ENCODE results near the gene GIPC1.

DNA sequence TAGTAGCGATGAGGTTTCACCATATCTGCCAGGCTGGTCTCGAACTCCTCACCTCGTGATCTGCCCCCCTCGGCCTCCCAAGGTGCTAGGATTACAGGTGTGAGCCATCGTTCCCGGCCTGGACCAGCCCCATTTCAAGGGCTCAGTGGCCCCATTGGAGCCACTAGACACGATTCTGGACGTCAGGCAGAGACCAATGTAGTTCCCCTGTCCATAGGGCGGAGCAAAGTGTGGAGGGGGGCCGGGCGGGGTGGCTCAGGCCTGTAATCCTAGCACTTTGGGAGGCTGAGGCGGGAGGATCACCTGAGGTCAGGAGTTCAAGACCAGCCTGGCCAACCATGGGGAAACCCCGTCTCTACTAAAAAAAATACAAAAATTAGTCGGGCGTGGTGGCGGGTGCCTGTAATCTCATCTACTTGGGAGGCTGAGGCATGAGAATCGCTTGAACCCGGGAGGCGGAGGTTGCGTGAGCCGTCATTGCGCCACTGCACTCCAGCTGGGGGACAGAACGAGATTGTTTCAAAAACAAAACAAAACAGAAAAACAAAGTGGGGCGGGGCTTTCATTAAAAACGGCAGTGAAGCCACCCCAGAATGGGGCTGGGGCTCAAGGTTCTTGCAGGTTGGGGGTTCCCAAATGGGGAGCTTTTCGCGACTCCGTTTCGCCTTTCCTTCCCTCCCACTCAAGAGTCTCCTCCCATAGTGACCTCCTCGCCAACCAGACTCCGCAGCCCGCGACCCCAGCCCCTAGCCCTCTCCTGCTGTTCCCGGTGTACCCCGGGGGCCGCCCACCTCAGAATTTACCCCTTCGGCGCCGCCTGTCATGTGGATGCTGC lies 32.7 kb upstream of the GIPC1 start:
- TF ChIP-seq EP300 (IDR thresholded peaks at IDR 0.05) (peak; percentile 8), POLR2A (IDR thresholded peaks at IDR 0.05) (no peak)
- TF ChIP-seq, protein P1, sequence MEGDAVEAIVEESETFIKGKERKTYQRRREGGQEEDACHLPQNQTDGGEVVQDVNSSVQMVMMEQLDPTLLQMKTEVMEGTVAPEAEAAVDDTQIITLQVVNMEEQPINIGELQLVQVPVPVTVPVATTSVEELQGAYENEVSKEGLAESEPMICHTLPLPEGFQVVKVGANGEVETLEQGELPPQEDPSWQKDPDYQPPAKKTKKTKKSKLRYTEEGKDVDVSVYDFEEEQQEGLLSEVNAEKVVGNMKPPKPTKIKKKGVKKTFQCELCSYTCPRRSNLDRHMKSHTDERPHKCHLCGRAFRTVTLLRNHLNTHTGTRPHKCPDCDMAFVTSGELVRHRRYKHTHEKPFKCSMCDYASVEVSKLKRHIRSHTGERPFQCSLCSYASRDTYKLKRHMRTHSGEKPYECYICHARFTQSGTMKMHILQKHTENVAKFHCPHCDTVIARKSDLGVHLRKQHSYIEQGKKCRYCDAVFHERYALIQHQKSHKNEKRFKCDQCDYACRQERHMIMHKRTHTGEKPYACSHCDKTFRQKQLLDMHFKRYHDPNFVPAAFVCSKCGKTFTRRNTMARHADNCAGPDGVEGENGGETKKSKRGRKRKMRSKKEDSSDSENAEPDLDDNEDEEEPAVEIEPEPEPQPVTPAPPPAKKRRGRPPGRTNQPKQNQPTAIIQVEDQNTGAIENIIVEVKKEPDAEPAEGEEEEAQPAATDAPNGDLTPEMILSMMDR (IDR thresholded peaks at IDR 0.05) = peak in 1 of 3 donors; percentile 15

Data from ovary (tissue), 3 donors.